SU-DHL-6 (cell line): ENCODE results near the gene APOBEC4.

Experiments used
- EZH2phosphoT487 ChIP-seq: fragments of 200-600 bp; sonication (generic), shearing (Covaris generic); conservative IDR thresholded peaks from 2 replicates; pipeline ENCODE4 v1.6.1; 2018; ENCODE audit warnings: mild to moderate bottlenecking, antibody characterized with exemption, low read length, moderate library complexity, mixed read lengths
- TF ChIP-seq, protein P1 (sequence below): fragments of 200-600 bp; sonication (generic); IDR thresholded peaks from one replicate; pipeline ENCODE4 v1.5.1; 2017; ENCODE audit warnings: antibody characterized with exemption, mild to moderate bottlenecking, low read length, moderate library complexity; ENCODE audit not compliant: insufficient read depth, poor library complexity, severe bottlenecking

- TF ChIP-seq, protein P1, sequence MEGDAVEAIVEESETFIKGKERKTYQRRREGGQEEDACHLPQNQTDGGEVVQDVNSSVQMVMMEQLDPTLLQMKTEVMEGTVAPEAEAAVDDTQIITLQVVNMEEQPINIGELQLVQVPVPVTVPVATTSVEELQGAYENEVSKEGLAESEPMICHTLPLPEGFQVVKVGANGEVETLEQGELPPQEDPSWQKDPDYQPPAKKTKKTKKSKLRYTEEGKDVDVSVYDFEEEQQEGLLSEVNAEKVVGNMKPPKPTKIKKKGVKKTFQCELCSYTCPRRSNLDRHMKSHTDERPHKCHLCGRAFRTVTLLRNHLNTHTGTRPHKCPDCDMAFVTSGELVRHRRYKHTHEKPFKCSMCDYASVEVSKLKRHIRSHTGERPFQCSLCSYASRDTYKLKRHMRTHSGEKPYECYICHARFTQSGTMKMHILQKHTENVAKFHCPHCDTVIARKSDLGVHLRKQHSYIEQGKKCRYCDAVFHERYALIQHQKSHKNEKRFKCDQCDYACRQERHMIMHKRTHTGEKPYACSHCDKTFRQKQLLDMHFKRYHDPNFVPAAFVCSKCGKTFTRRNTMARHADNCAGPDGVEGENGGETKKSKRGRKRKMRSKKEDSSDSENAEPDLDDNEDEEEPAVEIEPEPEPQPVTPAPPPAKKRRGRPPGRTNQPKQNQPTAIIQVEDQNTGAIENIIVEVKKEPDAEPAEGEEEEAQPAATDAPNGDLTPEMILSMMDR: no peak
- TF ChIP-seq EZH2phosphoT487: no peak
These were observed at the start of gene APOBEC4 for GRCh38 chr1:183652547-183653461.
